Activated CD4-positive, alpha-beta T cell treated with anti-CD3 and anti-CD28 coated beads for 36 hours (primary cell): Measurements from ENCODE around the gene FRK. TPM values are rescaled to one million over a fixed set of nuclear protein-coding genes. Genes with fewer than 3 reads are reported as not detected.

ENCODE experiments used
- ATAC-seq: fragments of 200-7000 bp; cut with Tn5 transposase; one replicate; pipeline ENCODE4 v1.10.0; 2021; ENCODE audit warnings: mild to moderate bottlenecking, moderate library complexity
- CTCF ChIA-PET: fragments of 350-600 bp; sonication (Branson Sonifier 250); formaldehyde crosslinking; loops from one replicate; lab custom pipeline; 2021; ENCODE audit warnings: antibody characterized with exemption; lab: Charles Lee
- POLR2A ChIA-PET: fragments of 350-600 bp; sonication (Branson Sonifier 250); formaldehyde crosslinking; loops from one replicate; lab custom pipeline; 2021; ENCODE audit warnings: antibody characterized with exemption, inconsistent platforms; lab: Charles Lee
- DNase-seq: peaks from one replicate; pipeline ENCODE4 v3.0.0-alpha.2; 2020
- H3K27ac Mint-ChIP-seq: one replicate; pipeline ENCODE4 v1.8.0; 2021; ENCODE audit warnings: mixed read lengths
- H3K27me3 Mint-ChIP-seq: one replicate; pipeline ENCODE4 v1.8.0; 2021; ENCODE audit warnings: mixed read lengths
- H3K36me3 Mint-ChIP-seq: one replicate; pipeline ENCODE4 v1.8.0; 2021; ENCODE audit warnings: low read depth, mixed read lengths
- H3K4me1 Mint-ChIP-seq: one replicate; pipeline ENCODE4 v1.8.0; 2021; ENCODE audit warnings: mixed read lengths
- H3K4me3 Mint-ChIP-seq: one replicate; pipeline ENCODE4 v1.8.0; 2021; ENCODE audit warnings: mild to moderate bottlenecking, moderate library complexity, mixed read lengths
- H3K9me3 Mint-ChIP-seq: one replicate; pipeline ENCODE4 v1.8.0; 2021; ENCODE audit warnings: low read depth, mixed read lengths
- intact Hi-C, 2 experiments: fragments of 100-400 bp; cut with DNase I in 1 of 2; cut with micrococcal nuclease in 1 of 2; formaldehyde crosslinking; loops; one replicate each; pipeline versions ENCODE4 v1.14.2 to v1.15.1; 2022 to 2024; cut with DNase I, micrococcal nuclease
- total RNA-seq, 2 experiments: library from RNA; stranded (reverse); gene quantifications; one replicate each; pipeline ENCODE4 v1.2.3, GENCODE V29; 2021

FRK gene
- total RNA-seq, 2 experiments from 2014 or later = 0.02 to 0.05 TPM

- ChIA-PET CTCF (no interaction called here), POLR2A (no interaction called here)
- Mint-ChIP-seq H3K4me1 (no peaks in the 10 kb centered on the region), H3K36me3 (no peaks in the 10 kb centered on the region), H3K4me3 (no peak overlapping the region), H3K27ac (no peak overlapping the region), H3K9me3 (no peaks in the 10 kb centered on the region), H3K27me3 (peaks cover 28% of the 10 kb centered on the region)
- intact Hi-C loops = no loop called here
- no peak for DNase-seq
- no peak for ATAC-seq
Observed at GRCh38 chr6:116033687-116034303, 26.9 kb downstream of the FRK start.

GRCh38 chr6:116030770-116031169, 29.9 kb downstream of the FRK start:
- DNase-seq = no peak
- Mint-ChIP-seq H3K27me3 (peaks cover 34% of the 10 kb centered on the region), H3K9me3 (no peaks in the 10 kb centered on the region), H3K27ac (no peak overlapping the region), H3K4me1 (no peaks in the 10 kb centered on the region), H3K36me3 (no peaks in the 10 kb centered on the region), H3K4me3 (no peak overlapping the region)
- intact Hi-C loops = no loop called here
- ChIA-PET CTCF (interaction anchor here (0.5 to 1.1 kb wide), 2 partner anchors 19 to 262 kb away, joined by 3 to 4 read pairs; no protein-coding TSS in a partner anchor), POLR2A (no interaction called here)
- ATAC-seq = no peak

GRCh38 chr6:116029535-116029934, 31.2 kb downstream of the FRK start:
- H3K4me1 Mint-ChIP-seq = no peaks in the 10 kb centered on the region
- intact Hi-C loops = no loop called here
- no peak overlapping the region for H3K27ac Mint-ChIP-seq
- no peaks in the 10 kb centered on the region for H3K9me3 Mint-ChIP-seq
- ChIA-PET POLR2A (no interaction called here), CTCF (no interaction called here)
- H3K27me3 Mint-ChIP-seq = peaks cover 30% of the 10 kb centered on the region
- no peaks in the 10 kb centered on the region for H3K36me3 Mint-ChIP-seq
- no peak overlapping the region for H3K4me3 Mint-ChIP-seq
- ATAC-seq (no peak), DNase-seq (no peak)

GRCh38 chr6:116028233-116028632, 32.5 kb downstream of the FRK start:
- DNase-seq (no peak), ATAC-seq (no peak)
- no peaks in the 10 kb centered on the region for H3K9me3 Mint-ChIP-seq
- CTCF ChIA-PET = no interaction called here
- no peak overlapping the region for H3K4me3 Mint-ChIP-seq
- peaks cover 28% of the 10 kb centered on the region for H3K27me3 Mint-ChIP-seq
- intact Hi-C loops = no loop called here
- H3K27ac Mint-ChIP-seq = no peak overlapping the region
- POLR2A ChIA-PET = no interaction called here
- no peaks in the 10 kb centered on the region for H3K36me3 Mint-ChIP-seq
- no peaks in the 10 kb centered on the region for H3K4me1 Mint-ChIP-seq

GRCh38 chr6:116027801-116028200, 32.9 kb downstream of the FRK start:
- Mint-ChIP-seq H3K4me3 (no peak overlapping the region), H3K27me3 (peaks cover 28% of the 10 kb centered on the region), H3K4me1 (no peaks in the 10 kb centered on the region), H3K9me3 (no peaks in the 10 kb centered on the region), H3K36me3 (no peaks in the 10 kb centered on the region), H3K27ac (no peak overlapping the region)
- intact Hi-C loops = no loop called here
- POLR2A ChIA-PET = no interaction called here
- ATAC-seq (peak; percentile 39), DNase-seq (no peak)
- CTCF ChIA-PET = no interaction called here

GRCh38 chr6:116025405-116025804, 35.3 kb downstream of the FRK start:
- Mint-ChIP-seq H3K27me3 (peaks cover 23% of the 10 kb centered on the region), H3K9me3 (no peaks in the 10 kb centered on the region), H3K36me3 (no peaks in the 10 kb centered on the region), H3K27ac (no peak overlapping the region), H3K4me3 (no peak overlapping the region), H3K4me1 (no peaks in the 10 kb centered on the region)
- DNase-seq (no peak), ATAC-seq (no peak)
- CTCF ChIA-PET = no interaction called here
- intact Hi-C loops = no loop called here
- POLR2A ChIA-PET = no interaction called here

GRCh38 chr6:116022841-116023445, 37.7 kb downstream of the FRK start:
- CTCF ChIA-PET = no interaction called here
- Mint-ChIP-seq H3K4me3 (no peak overlapping the region), H3K4me1 (no peaks in the 10 kb centered on the region), H3K9me3 (no peaks in the 10 kb centered on the region), H3K27me3 (peaks cover 22% of the 10 kb centered on the region), H3K27ac (no peak overlapping the region), H3K36me3 (no peaks in the 10 kb centered on the region)
- no peak for DNase-seq
- POLR2A ChIA-PET = no interaction called here
- intact Hi-C loops = no loop called here
- no peak for ATAC-seq

- no peak for ATAC-seq
- Mint-ChIP-seq H3K36me3 (no peaks in the 10 kb centered on the region), H3K9me3 (no peaks in the 10 kb centered on the region), H3K27ac (no peak overlapping the region), H3K4me1 (no peaks in the 10 kb centered on the region), H3K4me3 (no peak overlapping the region), H3K27me3 (peaks cover 26% of the 10 kb centered on the region)
- ChIA-PET CTCF (no interaction called here), POLR2A (no interaction called here)
- DNase-seq = no peak
- intact Hi-C loops = no loop called here
Observed at GRCh38 chr6:116020738-116021137, 40.0 kb downstream of the FRK start.

- ChIA-PET CTCF (interaction anchor here (1.0 kb wide), 1 partner anchor 93 kb away, joined by 3 read pairs; no protein-coding TSS in a partner anchor), POLR2A (no interaction called here)
- no peaks in the 10 kb centered on the region for H3K4me1 Mint-ChIP-seq
- no peak overlapping the region for H3K27ac Mint-ChIP-seq
- no peaks in the 10 kb centered on the region for H3K9me3 Mint-ChIP-seq
- H3K4me3 Mint-ChIP-seq = no peak overlapping the region
- ATAC-seq = no peak
- DNase-seq = no peak
- H3K36me3 Mint-ChIP-seq = no peaks in the 10 kb centered on the region
- H3K27me3 Mint-ChIP-seq = peaks cover 36% of the 10 kb centered on the region
- intact Hi-C loops = no loop called here
Observed at GRCh38 chr6:116019428-116019827, 41.3 kb downstream of the FRK start.

- POLR2A ChIA-PET = no interaction called here
- CTCF ChIA-PET = interaction anchor here (1.0 kb wide), 1 partner anchor 93 kb away, joined by 3 read pairs; no protein-coding TSS in a partner anchor
- Mint-ChIP-seq H3K4me3 (no peak overlapping the region), H3K4me1 (no peaks in the 10 kb centered on the region), H3K27ac (no peak overlapping the region), H3K27me3 (peaks cover 40% of the 10 kb centered on the region), H3K9me3 (no peaks in the 10 kb centered on the region), H3K36me3 (no peaks in the 10 kb centered on the region)
- DNase-seq (no peak), ATAC-seq (no peak)
- intact Hi-C loops = no loop called here
Observed at GRCh38 chr6:116018976-116019375, 41.7 kb downstream of the FRK start.

GRCh38 chr6:116017546-116018295, 43.0 kb downstream of the FRK start:
- no peak overlapping the region for H3K4me3 Mint-ChIP-seq
- H3K9me3 Mint-ChIP-seq = no peaks in the 10 kb centered on the region
- peaks cover 40% of the 10 kb centered on the region for H3K27me3 Mint-ChIP-seq
- ChIA-PET CTCF (no interaction called here), POLR2A (no interaction called here)
- no peak for DNase-seq
- no peak overlapping the region for H3K27ac Mint-ChIP-seq
- no peaks in the 10 kb centered on the region for H3K36me3 Mint-ChIP-seq
- H3K4me1 Mint-ChIP-seq = no peaks in the 10 kb centered on the region
- intact Hi-C loops = no loop called here
- no peak for ATAC-seq
